ENCODE data around the gene ARL4A.

The ARL4A gene

GRCh38 chr7:12674053-12674452, 13.4 kb upstream of the ARL4A start:
- Histone ChIP-seq H3K4me3 (ENCODE audit: low read depth, low read length, poor library complexity, severe bottlenecking) (no peak overlapping the region), H3K27ac (ENCODE audit: low read depth, low read length, poor library complexity, severe bottlenecking) (no peak overlapping the region), H2AFZ (ENCODE audit: low read length) (no peak overlapping the region), H3K79me2 (ENCODE audit: insufficient read depth, low read length) (no peaks in the 10 kb centered on the region), H4K20me1 (ENCODE audit: insufficient read depth, low read length) (no peaks in the 10 kb centered on the region), H3K36me3 (ENCODE audit: insufficient read depth, low read length) (no peaks in the 10 kb centered on the region), H3K4me1 (ENCODE audit: insufficient read depth, low read length, severe bottlenecking) (no peaks in the 10 kb centered on the region), H3K9me3 (ENCODE audit: low read length) (no peaks in the 10 kb centered on the region), H3F3A (ENCODE audit: insufficient read depth, low read length) (no peaks in the 10 kb centered on the region), H3K27me3 (ENCODE audit: insufficient read depth, low read length) (no peaks in the 10 kb centered on the region), H3K4me2 (ENCODE audit: low read length) (no peak overlapping the region), H3K9me2 (ENCODE audit: low read depth, low read length) (no peaks in the 10 kb centered on the region), H3K9ac (ENCODE audit: low read length) (no peak overlapping the region)
- TF ChIP-seq, protein P1, sequence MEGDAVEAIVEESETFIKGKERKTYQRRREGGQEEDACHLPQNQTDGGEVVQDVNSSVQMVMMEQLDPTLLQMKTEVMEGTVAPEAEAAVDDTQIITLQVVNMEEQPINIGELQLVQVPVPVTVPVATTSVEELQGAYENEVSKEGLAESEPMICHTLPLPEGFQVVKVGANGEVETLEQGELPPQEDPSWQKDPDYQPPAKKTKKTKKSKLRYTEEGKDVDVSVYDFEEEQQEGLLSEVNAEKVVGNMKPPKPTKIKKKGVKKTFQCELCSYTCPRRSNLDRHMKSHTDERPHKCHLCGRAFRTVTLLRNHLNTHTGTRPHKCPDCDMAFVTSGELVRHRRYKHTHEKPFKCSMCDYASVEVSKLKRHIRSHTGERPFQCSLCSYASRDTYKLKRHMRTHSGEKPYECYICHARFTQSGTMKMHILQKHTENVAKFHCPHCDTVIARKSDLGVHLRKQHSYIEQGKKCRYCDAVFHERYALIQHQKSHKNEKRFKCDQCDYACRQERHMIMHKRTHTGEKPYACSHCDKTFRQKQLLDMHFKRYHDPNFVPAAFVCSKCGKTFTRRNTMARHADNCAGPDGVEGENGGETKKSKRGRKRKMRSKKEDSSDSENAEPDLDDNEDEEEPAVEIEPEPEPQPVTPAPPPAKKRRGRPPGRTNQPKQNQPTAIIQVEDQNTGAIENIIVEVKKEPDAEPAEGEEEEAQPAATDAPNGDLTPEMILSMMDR (IDR thresholded peaks at IDR 0.05; ENCODE audit: low read length), result no peak
- TF ChIP-seq EZH2 (IDR thresholded peaks at IDR 0.05; ENCODE audit: borderline replicate concordance, low read length), result no peak

DNA sequence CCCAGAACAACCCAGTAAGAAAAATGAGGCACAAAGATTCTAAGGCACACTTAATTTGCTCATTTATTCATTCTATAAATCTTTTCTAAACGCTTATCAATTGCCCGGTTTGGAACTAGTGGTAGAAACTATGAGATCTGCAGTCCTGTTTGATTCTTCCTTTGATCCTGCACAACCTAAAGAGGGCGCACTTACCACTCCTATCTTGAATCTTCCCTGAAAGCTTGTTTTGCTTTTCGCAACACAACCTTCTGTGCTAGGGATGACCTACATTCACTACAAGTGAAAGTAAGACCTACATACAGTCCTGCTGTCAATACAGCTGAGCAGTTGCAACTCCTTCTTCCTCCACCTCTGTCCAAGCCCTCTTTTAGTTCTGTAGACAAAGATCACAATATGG, 12.6 kb upstream of the ARL4A start:
- no peak overlapping the region for H3K27ac ChIP-seq (ENCODE audit: low read depth, low read length, poor library complexity, severe bottlenecking)
- H3K36me3 ChIP-seq (ENCODE audit: insufficient read depth, low read length), result no peaks in the 10 kb centered on the region
- no peaks in the 10 kb centered on the region for H3K79me2 ChIP-seq (ENCODE audit: insufficient read depth, low read length)
- no peaks in the 10 kb centered on the region for H3F3A ChIP-seq (ENCODE audit: insufficient read depth, low read length)
- H3K27me3 ChIP-seq (ENCODE audit: insufficient read depth, low read length), result no peaks in the 10 kb centered on the region
- no peaks in the 10 kb centered on the region for H3K4me1 ChIP-seq (ENCODE audit: insufficient read depth, low read length, severe bottlenecking)
- no peaks in the 10 kb centered on the region for H3K9me3 ChIP-seq (ENCODE audit: low read length)
- no peak overlapping the region for H2AFZ ChIP-seq (ENCODE audit: low read length)
- H3K4me3 ChIP-seq (ENCODE audit: low read depth, low read length, poor library complexity, severe bottlenecking), result no peak overlapping the region
- TF ChIP-seq, protein P1 (IDR thresholded peaks at IDR 0.05; ENCODE audit: low read length), result peak; percentile 60
- no peak for TF ChIP-seq EZH2 (IDR thresholded peaks at IDR 0.05; ENCODE audit: borderline replicate concordance, low read length)
- H3K4me2 ChIP-seq (ENCODE audit: low read length), result no peak overlapping the region
- no peaks in the 10 kb centered on the region for H4K20me1 ChIP-seq (ENCODE audit: insufficient read depth, low read length)
- H3K9ac ChIP-seq (ENCODE audit: low read length), result no peak overlapping the region
- no peaks in the 10 kb centered on the region for H3K9me2 ChIP-seq (ENCODE audit: low read depth, low read length)

GRCh38 chr7:12683678-12684585, 3.5 kb upstream of the ARL4A start:
- no peaks in the 10 kb centered on the region for H3K9me2 ChIP-seq (ENCODE audit: low read depth, low read length)
- H2AFZ ChIP-seq (ENCODE audit: low read length), result no peak overlapping the region
- no peaks in the 10 kb centered on the region for H3K4me1 ChIP-seq (ENCODE audit: insufficient read depth, low read length, severe bottlenecking)
- no peak overlapping the region for H3K9ac ChIP-seq (ENCODE audit: low read length)
- no peak overlapping the region for H3K4me2 ChIP-seq (ENCODE audit: low read length)
- no peak overlapping the region for H3K4me3 ChIP-seq (ENCODE audit: low read depth, low read length, poor library complexity, severe bottlenecking)
- no peaks in the 10 kb centered on the region for H3K27me3 ChIP-seq (ENCODE audit: insufficient read depth, low read length)
- no peaks in the 10 kb centered on the region for H3F3A ChIP-seq (ENCODE audit: insufficient read depth, low read length)
- no peak for TF ChIP-seq EZH2 (IDR thresholded peaks at IDR 0.05; ENCODE audit: borderline replicate concordance, low read length)
- TF ChIP-seq, protein P1 (IDR thresholded peaks at IDR 0.05; ENCODE audit: low read length), result peak; percentile 12; the same call in 1 of the 2 replicates
- H3K36me3 ChIP-seq (ENCODE audit: insufficient read depth, low read length), result no peaks in the 10 kb centered on the region
- H3K27ac ChIP-seq (ENCODE audit: low read depth, low read length, poor library complexity, severe bottlenecking), result no peak overlapping the region
- H3K9me3 ChIP-seq (ENCODE audit: low read length), result no peaks in the 10 kb centered on the region
- no peaks in the 10 kb centered on the region for H4K20me1 ChIP-seq (ENCODE audit: insufficient read depth, low read length)
- H3K79me2 ChIP-seq (ENCODE audit: insufficient read depth, low read length), result no peaks in the 10 kb centered on the region
